UCSD-AML1 (cell line): Measurements from ENCODE around the gene FKBP15.
"Not testable (repeated sequence)": the region's sequence is repeated elsewhere in the genome, so short reads cannot be mapped to it uniquely, and the experiment has no call there.

Experiments used
- DNase-seq: peaks from one replicate; lab custom pipeline; 2025; ENCODE audit not compliant: unreplicated experiment; lab: John Stamatoyannopoulos, UW

Gene FKBP15

DNA sequence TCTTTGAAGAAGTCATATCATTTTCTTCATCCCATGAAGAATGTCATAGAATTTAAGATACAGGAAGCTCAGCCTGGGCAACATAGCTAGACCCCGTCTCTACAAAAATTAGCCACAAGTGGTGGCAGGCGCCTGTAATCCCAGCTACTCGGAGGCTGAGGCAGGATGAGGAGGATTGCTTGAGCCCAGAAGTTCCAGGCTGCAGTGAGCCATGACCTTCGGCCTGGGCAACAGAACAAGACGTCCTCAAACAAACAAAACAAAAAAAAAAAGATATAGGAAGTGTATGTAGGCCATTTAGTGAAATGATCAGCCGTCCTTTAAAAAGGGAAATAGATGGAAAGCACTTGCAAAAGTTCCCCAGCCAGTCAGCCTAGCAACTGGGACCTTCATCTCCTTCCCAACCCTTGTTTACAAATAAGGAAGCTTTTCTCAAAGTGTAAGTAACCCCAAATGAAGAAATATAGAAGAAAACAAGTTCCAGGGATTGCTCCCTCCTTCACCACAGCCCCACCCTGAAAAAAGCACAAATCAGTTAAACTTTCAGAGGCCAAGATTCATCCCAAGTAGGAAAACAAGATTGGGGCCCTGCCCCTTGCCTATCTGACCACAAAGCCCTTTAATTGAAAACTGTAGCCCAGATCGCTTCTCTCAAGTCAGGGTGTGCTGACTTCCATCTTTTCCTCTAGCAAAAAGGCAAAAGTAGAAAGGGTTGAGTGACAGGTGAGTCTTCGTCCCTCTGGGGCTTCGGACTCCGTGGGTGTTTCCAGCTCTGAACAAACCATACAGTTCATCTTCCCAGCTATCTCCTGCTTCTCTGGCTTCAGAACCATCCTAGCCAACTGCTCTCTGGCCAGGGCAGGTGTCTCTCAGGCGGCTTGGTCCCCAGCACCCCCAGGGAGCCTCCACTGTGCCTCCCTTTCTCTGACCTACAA is 69.1 kb downstream of the FKBP15 start:
- no peak for DNase-seq

- DNase-seq: peak; percentile 88
These were observed 70.1 kb downstream of the FKBP15 start, which contains the start of gene SLC31A2 for GRCh38 chr9:113150670-113151611. Gene SLC31A2, plus strand, starts transcription at chr9:113151007. Its CDS starts 68 bp downstream, at chr9:113151075.

- DNase-seq: not testable (repeated sequence)
These were observed 71.5 kb downstream of the FKBP15 start for GRCh38 chr9:113149561-113149960.

DNA sequence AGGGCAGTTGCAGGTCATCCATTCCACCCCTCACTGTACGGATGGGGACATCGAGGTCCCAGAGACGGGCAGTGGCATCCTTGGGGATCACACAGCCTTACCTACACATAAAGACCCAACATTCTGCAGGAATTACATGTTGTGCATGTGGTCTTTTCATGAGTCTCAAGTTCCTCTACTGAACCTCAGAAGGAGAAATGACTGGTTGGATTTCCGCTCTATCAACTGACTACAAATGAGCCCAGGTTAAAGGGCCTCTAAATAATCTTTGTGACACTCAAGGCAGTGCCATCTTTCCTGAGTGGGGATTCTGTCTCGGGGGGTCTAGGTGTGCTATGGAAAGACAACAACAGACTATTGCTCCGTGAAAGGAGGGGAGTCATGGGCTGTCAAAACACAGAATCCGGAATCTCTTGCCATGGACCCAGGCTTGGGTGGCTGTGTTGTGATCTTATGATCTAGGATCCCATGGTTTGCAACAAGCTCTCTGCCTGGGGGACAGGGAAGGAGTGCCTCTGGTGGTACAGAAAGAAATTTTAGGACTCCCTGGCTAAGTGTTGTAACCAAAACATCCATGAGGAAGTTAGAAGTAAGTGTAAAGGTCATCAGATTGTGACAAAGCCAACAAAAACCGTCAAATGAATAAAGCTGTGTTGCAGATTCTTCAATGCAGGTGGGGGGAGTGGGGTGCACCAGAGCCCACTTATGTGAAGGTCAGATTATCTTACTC is 72.1 kb downstream of the FKBP15 start:
- no peak for DNase-seq

DNA sequence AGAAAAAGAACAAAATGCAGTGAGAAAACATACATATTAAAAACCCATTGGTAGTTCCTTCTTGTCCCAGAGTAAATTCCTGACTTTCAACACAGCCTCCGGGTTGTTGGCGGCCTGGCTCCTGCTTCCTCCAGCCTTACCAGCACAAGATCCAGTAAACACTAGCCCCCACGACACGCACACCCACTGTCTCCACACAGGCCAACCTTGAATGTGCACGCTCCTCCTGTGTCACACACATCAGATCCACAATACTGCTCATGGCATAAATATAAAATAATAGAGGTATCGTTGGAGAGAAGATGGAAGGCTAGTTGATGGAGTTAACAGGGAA is 72.7 kb downstream of the FKBP15 start:
- DNase-seq: no peak

GRCh38 chr9:113143432-113144227 is 77.4 kb downstream of the FKBP15 start:
- no peak for DNase-seq

DNA sequence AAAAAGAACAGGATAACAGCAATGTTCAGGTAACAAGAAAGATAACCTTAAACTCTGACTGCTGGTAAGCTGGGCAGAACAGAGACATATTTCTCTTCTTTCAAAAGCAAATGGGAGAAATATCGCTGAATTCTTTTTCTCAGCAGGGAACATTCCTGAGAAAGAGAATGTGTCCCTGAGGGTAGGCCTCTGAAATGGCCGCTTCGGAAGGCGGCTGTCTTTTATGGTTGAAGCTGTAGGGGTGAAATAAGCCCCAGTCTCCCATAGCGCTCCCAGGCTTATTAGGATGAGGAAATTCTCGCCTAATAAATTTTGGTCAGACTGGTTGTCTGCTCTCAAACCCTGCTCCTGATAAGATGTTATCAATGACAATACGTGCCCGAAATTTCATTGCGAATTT is 80.2 kb downstream of the FKBP15 start:
- DNase-seq: not testable (repeated sequence)

DNA sequence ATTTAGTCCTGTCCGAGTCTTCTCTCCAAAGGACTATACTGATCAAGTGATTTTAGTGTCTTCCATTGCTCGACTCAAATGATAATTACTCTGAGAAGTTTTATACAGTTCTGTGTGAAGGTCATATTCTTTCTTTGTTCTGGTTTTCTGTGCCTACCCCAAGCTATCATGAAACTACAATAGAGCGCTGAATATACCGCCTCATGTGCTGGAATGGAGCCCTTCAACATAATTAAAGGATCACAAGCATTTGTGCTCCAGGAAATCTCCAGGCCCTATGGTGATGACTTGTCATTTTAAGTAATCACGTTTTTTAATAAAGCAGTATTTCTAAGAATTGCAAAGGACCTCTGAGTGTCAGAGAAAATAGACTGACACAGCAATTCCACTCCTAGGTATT is 81.1 kb downstream of the FKBP15 start:
- no peak for DNase-seq

- no peak for DNase-seq
These were observed 81.8 kb downstream of the FKBP15 start for GRCh38 chr9:113139225-113139829.

- no peak for DNase-seq
These were observed 82.3 kb downstream of the FKBP15 start for GRCh38 chr9:113138760-113139159.

GRCh38 chr9:113137196-113138168 is 83.6 kb downstream of the FKBP15 start:
- no peak for DNase-seq

GRCh38 chr9:113131689-113132151 is 89.4 kb downstream of the FKBP15 start:
- no peak for DNase-seq

GRCh38 chr9:113129884-113130283 is 91.2 kb downstream of the FKBP15 start:
- DNase-seq: no peak

- no peak for DNase-seq
These were observed 91.6 kb downstream of the FKBP15 start for GRCh38 chr9:113129466-113129865.

DNA sequence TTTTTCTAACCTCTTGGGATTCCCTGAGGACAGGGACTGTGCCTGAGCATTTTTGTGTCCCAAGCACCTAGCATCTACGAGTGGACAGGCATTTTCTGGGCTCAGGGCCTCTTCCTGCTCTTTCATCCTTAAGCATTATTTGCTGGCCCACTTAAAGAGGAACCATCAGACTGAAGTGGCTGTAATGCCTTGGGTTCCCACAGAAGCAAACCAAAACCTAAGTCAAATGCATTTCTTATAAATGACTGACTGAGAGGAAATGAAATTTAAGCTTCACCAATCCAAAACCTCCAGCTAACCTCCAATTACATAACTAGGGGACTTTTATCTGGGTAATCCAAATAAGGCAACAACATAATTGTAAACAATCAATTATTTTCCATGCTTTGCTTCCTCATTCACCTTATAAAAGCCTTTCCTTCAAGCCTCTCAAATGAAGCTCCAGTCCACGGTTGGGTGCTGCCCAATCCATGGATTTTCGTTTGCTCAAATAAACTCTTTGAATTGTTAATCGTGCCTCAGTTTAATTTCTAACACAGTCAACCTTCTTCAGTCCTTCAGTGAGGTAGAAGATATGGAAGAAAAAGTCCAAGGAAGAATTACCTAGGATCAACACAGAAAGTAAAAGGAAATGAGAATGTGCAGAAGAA is 95.6 kb downstream of the FKBP15 start:
- no peak for DNase-seq

GRCh38 chr9:113118829-113119228 is 102.2 kb downstream of the FKBP15 start:
- not testable (repeated sequence) for DNase-seq
